Testis (tissue), 3 donors: Measurements from ENCODE around the gene ABCF3. TPM values are rescaled to one million over a fixed set of nuclear protein-coding genes. Genes with fewer than 3 reads are reported as not detected.
A peak's percentile ranks its signal among the peaks of the same experiment; 100 is the strongest.

Experiments
- DNase-seq: peaks from one replicate; pipeline ENCODE4 v3.0.0-alpha.2; 2019
- H3K27ac ChIP-seq, 2 donors: fragments of 200-600 bp; sonication (generic); one replicate each; pipeline ENCODE4 v1.5.1; 2019
- H3K27me3 ChIP-seq: fragments of 200-600 bp; sonication (generic); one replicate; pipeline ENCODE4 v1.5.1; 2019
- H3K36me3 ChIP-seq: fragments of 200-600 bp; sonication (generic); one replicate; pipeline ENCODE4 v1.5.1; 2017; ENCODE audit warnings: low read depth; ENCODE audit errors: missing control alignments
- H3K4me1 ChIP-seq: fragments of 200-600 bp; sonication (generic); one replicate; pipeline ENCODE4 v1.5.1; 2019
- H3K4me3 ChIP-seq, 2 donors: fragments of 200-600 bp; sonication (generic); one replicate each; pipeline ENCODE4 v1.5.1; 2017 to 2019
- H3K9me3 ChIP-seq: fragments of 200-600 bp; sonication (generic); one replicate; pipeline ENCODE4 v1.5.1; 2017
- CTCF ChIP-seq, 3 experiments: fragments of 450-650 bp in 2 of 3; fragments of 200-600 bp in 1 of 3; sonication (generic) in 1 of 3; IDR thresholded peaks; one replicate each; pipeline ENCODE4 v1.5.1; 2016 to 2019; ENCODE audit warnings: antibody characterized with exemption in 3 of 3, mild to moderate bottlenecking in 2 of 3, moderate library complexity in 1 of 3
- POLR2A ChIP-seq: fragments of 450-650 bp; IDR thresholded peaks from one replicate; pipeline ENCODE4 v1.6.1; 2017; ENCODE audit warnings: antibody characterized with exemption, mild to moderate bottlenecking, moderate library complexity
- WGBS, 2 donors: methylation state at CpG; one replicate each; pipeline ENCODE4 v1.1.5; 2018; 5-methylcytosine and 5-hydroxymethylcytosine counted together
- intact Hi-C: fragments of 100-400 bp; cut with DNase I; formaldehyde crosslinking; loops from one replicate; pipeline ENCODE4 v1.15.1; 2023; ENCODE audit warnings: low total_unique reads
- polyA plus RNA-seq: library from polyadenylated mRNA; stranded (reverse); fragments of 350-450 nt; fragmentation: Illumina TruSeq; extraction: RNeasy Lipid Tissue Mini Kit (QIAGEN cat#74804); gene quantifications from one replicate; pipeline ENCODE4 v1.2.3, GENCODE V29; 2014; ENCODE audit warnings: low read depth, low replicate concordance; ENCODE audit not compliant: insufficient read depth
- total RNA-seq, 2 donors: library from RNA; depleted of rRNA; stranded (reverse); fragments of >200 nt; gene quantifications; one replicate each; pipeline ENCODE4 v1.2.3, GENCODE V29; 2016

The ABCF3 gene
- total and polyA plus RNA-seq, 3 donors from 2014 or later, result 69.3 to 115 (median 111) TPM

- Histone ChIP-seq H3K27me3 (no peaks in the 10 kb centered on the region), H3K9me3 (no peaks in the 10 kb centered on the region), H3K4me3 (no peak overlapping the region), H3K27ac (no peak overlapping the region), H3K4me1 (peaks cover 7% of the 10 kb centered on the region), H3K36me3 (no peaks in the 10 kb centered on the region)
- no peak for TF ChIP-seq CTCF (IDR thresholded peaks at IDR 0.05)
- no peak for DNase-seq
- intact Hi-C loops, result loop anchor here (10.0 kb wide), 1 partner anchor 88 kb away; no protein-coding TSS in a partner anchor
- WGBS, 2 donors, result 85 to 96% methylated on average over 12 to 22 of the region's 23 CpGs
These were observed 47.3 kb downstream of the ABCF3 start for GRCh38 chr3:184233127-184233843.

GRCh38 chr3:184234224-184234623, 48.2 kb downstream of the ABCF3 start:
- H3K4me3 ChIP-seq, result no peak overlapping the region

GRCh38 chr3:184234671-184235380, 48.8 kb downstream of the ABCF3 start:
- no peak for DNase-seq
- intact Hi-C loops, result loop anchor here (10.0 kb wide), 1 partner anchor 90 kb away; no protein-coding TSS in a partner anchor
- H3K36me3 ChIP-seq, result no peaks in the 10 kb centered on the region
- H3K9me3 ChIP-seq, result no peaks in the 10 kb centered on the region
- peaks cover 6% of the 10 kb centered on the region for H3K4me1 ChIP-seq
- TF ChIP-seq POLR2A (no peak), CTCF (IDR thresholded peaks at IDR 0.05) (no peak)
- H3K27me3 ChIP-seq, result no peaks in the 10 kb centered on the region
- no peak overlapping the region for H3K27ac ChIP-seq
- WGBS, 2 donors, result 88 to 91% methylated on average over 10 to 19 of the region's 19 CpGs
- no peak overlapping the region for H3K4me3 ChIP-seq

More at GRCh38 chr3:184234224-184234623, 48.2 kb downstream of the ABCF3 start:
- WGBS, 2 donors, result 47 to 61% methylated on average over 4 of the region's 4 CpGs
- peak; percentile 79 for DNase-seq
- intact Hi-C loops, result loop anchor here (10.0 kb wide), 1 partner anchor 89 kb away; no protein-coding TSS in a partner anchor
- Histone ChIP-seq H3K9me3 (no peaks in the 10 kb centered on the region), H3K27me3 (no peaks in the 10 kb centered on the region), H3K36me3 (no peaks in the 10 kb centered on the region), H3K4me1 (peaks cover 7% of the 10 kb centered on the region), H3K27ac (no peak overlapping the region)
- TF ChIP-seq POLR2A, result no peak
- TF ChIP-seq CTCF (IDR thresholded peaks at IDR 0.05), result no peak

- intact Hi-C loops, result loop anchor here (10.0 kb wide), 1 partner anchor 91 kb away; no protein-coding TSS in a partner anchor
These were observed 49.5 kb downstream of the ABCF3 start for GRCh38 chr3:184235381-184236032.

More at GRCh38 chr3:184235381-184236032, 49.5 kb downstream of the ABCF3 start:
- no peaks in the 10 kb centered on the region for H3K36me3 ChIP-seq
- H3K4me3 ChIP-seq, result no peak overlapping the region
- no peaks in the 10 kb centered on the region for H3K27me3 ChIP-seq
- 86 to 89% methylated on average over 4 of the region's 4 CpGs for WGBS, 2 donors
- no peak overlapping the region for H3K27ac ChIP-seq
- no peak for DNase-seq
- no peak for TF ChIP-seq POLR2A
- TF ChIP-seq CTCF (IDR thresholded peaks at IDR 0.05), result no peak
- H3K4me1 ChIP-seq, result no peaks in the 10 kb centered on the region
- H3K9me3 ChIP-seq, result no peaks in the 10 kb centered on the region
